Smooth muscle cell (in vitro differentiated cells): ENCODE data around the gene FBXO5. TPM values are rescaled to one million over a fixed set of nuclear protein-coding genes. Genes with fewer than 3 reads are reported as not detected.
A peak's percentile ranks its signal among the peaks of the same experiment; 100 is the strongest.
"Not testable (repeated sequence)": the region's sequence is repeated elsewhere in the genome, so short reads cannot be mapped to it uniquely, and the experiment has no call there.

Source experiments
- DNase-seq: peaks from one replicate; lab custom pipeline; 2025; ENCODE audit not compliant: unreplicated experiment; lab: John Stamatoyannopoulos, UW
- H2AFZ ChIP-seq: fragments of 200-600 bp; sonication (generic); 2 replicates; pipeline ENCODE4 v1.6.0; 2016; ENCODE audit warnings: antibody characterized with exemption, low read depth, mild to moderate bottlenecking
- H3F3A ChIP-seq: fragments of 200-600 bp; sonication (generic); 2 replicates; pipeline ENCODE4 v1.6.0; 2017; ENCODE audit warnings: antibody characterized with exemption, low read depth
- H3K27ac ChIP-seq: fragments of 200-600 bp; sonication (generic); 2 replicates; pipeline ENCODE4 v1.5.1; 2016; ENCODE audit warnings: low read depth, mild to moderate bottlenecking
- H3K27me3 ChIP-seq: fragments of 200-600 bp; sonication (generic); 2 replicates; pipeline ENCODE4 v1.6.1; 2016; ENCODE audit warnings: low read depth, mild to moderate bottlenecking
- H3K36me3 ChIP-seq: fragments of 200-600 bp; sonication (generic); 2 replicates; pipeline ENCODE4 v1.5.1; 2016; ENCODE audit warnings: low read depth
- H3K4me1 ChIP-seq: fragments of 200-600 bp; sonication (generic); 2 replicates; pipeline ENCODE4 v1.5.1; 2016; ENCODE audit warnings: low read depth
- H3K4me2 ChIP-seq: fragments of 200-600 bp; sonication (generic); 2 replicates; pipeline ENCODE4 v1.6.0; 2016; ENCODE audit warnings: mild to moderate bottlenecking
- H3K4me3 ChIP-seq: fragments of 200-600 bp; sonication (generic); 2 replicates; pipeline ENCODE4 v1.5.1; 2016; ENCODE audit warnings: mild to moderate bottlenecking
- H3K79me2 ChIP-seq: fragments of 200-600 bp; sonication (generic); 2 replicates; pipeline ENCODE4 v1.6.0; 2016; ENCODE audit warnings: low read depth, mild to moderate bottlenecking
- H3K9ac ChIP-seq: fragments of 200-600 bp; sonication (generic); 2 replicates; pipeline ENCODE4 v1.6.0; 2016; ENCODE audit warnings: low read depth
- H3K9me3 ChIP-seq: fragments of 200-600 bp; sonication (generic); replicated peaks from 2 replicates; pipeline ENCODE4 v1.5.1; 2016; ENCODE audit warnings: low read depth
- H4K20me1 ChIP-seq: fragments of 200-600 bp; sonication (generic); 2 replicates; pipeline ENCODE4 v1.6.0; 2016; ENCODE audit warnings: low read depth
- WGBS: methylation state at CpG from one replicate; pipeline ENCODE4 v1.1.7; 2016; ENCODE audit warnings: low lambda C conversion rate; 5-methylcytosine and 5-hydroxymethylcytosine counted together
- polyA plus RNA-seq: library from polyadenylated mRNA; unstranded; fragments of >200 nt; fragmentation: Nextera tagmentation; extraction: Ambion mirVana; gene quantifications from 2 replicates; pipeline ENCODE4 v1.2.1, GENCODE V29; 2016
- total RNA-seq: library from RNA; depleted of rRNA; stranded (reverse); fragments of >200 nt; gene quantifications from 2 replicates; pipeline ENCODE4 v1.2.3, GENCODE V29; 2014
- TF ChIP-seq, protein P1 (sequence below): fragments of 200-600 bp; sonication (generic); IDR thresholded peaks from 2 replicates; pipeline ENCODE4 v1.5.1; 2017; ENCODE audit warnings: borderline replicate concordance, mild to moderate bottlenecking, antibody characterized with exemption; ENCODE audit not compliant: insufficient read depth, poor library complexity, severe bottlenecking

Gene FBXO5
- total and polyA plus RNA-seq, 2 experiments from 2014 or later, result 8.0 to 10.7 TPM

GRCh38 chr6:153002613-153003365, 19.9 kb upstream of the FBXO5 start, which contains the start of gene MTRF1L:
TSS of gene MTRF1L (minus strand) at chr6:153002709. CDS start at chr6:153002685, 24 bp downstream.
- DNase-seq, result peak; percentile 70
- H2AFZ ChIP-seq, result peak within 1 kb of the TSS; percentile 87
- H3K4me3 ChIP-seq, result peak within 1 kb of the TSS; percentile 99
- TF ChIP-seq, protein P1, sequence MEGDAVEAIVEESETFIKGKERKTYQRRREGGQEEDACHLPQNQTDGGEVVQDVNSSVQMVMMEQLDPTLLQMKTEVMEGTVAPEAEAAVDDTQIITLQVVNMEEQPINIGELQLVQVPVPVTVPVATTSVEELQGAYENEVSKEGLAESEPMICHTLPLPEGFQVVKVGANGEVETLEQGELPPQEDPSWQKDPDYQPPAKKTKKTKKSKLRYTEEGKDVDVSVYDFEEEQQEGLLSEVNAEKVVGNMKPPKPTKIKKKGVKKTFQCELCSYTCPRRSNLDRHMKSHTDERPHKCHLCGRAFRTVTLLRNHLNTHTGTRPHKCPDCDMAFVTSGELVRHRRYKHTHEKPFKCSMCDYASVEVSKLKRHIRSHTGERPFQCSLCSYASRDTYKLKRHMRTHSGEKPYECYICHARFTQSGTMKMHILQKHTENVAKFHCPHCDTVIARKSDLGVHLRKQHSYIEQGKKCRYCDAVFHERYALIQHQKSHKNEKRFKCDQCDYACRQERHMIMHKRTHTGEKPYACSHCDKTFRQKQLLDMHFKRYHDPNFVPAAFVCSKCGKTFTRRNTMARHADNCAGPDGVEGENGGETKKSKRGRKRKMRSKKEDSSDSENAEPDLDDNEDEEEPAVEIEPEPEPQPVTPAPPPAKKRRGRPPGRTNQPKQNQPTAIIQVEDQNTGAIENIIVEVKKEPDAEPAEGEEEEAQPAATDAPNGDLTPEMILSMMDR, result no peak
- H3K4me2 ChIP-seq, result peak within 1 kb of the TSS; percentile 100
- H3K9me3 ChIP-seq, result no peaks in the 10 kb centered on the region
- peak within 1 kb of the TSS; percentile 92 for H3K9ac ChIP-seq
- H3K36me3 ChIP-seq, result peaks cover 9% of the 10 kb centered on the region
- H3K79me2 ChIP-seq, result peaks cover 61% of the 10 kb centered on the region
- H3K27ac ChIP-seq, result peak within 1 kb of the TSS; percentile 65
- peaks cover 30% of the 10 kb centered on the region for H3K4me1 ChIP-seq
- H3K27me3 ChIP-seq, result no peaks in the 10 kb centered on the region
- peaks cover 41% of the 10 kb centered on the region for H4K20me1 ChIP-seq
- H3F3A ChIP-seq, result no peaks in the 10 kb centered on the region
- WGBS, result 1% methylated on average over 50 of the region's 52 CpGs

DNA sequence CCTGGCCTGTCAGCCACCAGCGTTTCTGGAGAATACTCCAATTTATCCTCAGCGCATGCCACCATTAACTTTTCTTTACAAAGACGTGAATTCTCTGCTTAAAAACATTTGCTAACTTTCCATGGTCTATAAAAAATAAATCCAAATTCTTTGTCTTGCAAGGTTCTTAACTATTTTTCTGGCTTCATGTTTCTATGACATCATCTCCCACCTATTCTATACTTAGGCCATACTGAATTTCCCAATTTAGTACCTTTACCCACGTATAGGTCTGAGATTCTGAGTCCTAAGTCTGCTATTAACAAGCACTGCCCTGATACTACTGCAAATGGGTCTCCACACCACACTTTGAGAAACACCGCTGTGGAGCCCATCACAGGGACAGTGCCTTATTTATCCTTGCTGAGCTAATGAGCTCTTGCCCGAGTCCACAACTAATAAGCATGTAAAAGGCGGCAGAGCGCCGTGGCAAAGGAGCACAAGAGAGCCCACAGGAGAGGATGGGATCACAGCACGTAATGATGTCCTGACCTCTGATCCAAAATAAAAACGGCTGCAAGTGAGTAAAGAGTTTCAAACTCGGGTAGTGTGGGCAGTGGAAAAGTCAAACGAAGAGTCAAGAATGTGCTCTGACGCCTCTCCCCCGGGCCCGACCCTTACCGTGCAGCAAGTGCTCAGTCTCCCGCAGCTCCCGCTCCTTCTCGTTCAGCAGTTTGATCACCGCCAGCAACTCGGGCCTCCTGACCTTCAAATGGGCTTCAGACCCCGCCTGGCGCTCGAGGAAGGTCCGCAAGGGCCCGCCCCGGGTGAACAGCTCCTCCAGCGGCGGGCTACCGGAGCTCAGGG, 19.1 kb upstream of the FBXO5 start:
- Histone ChIP-seq H3K36me3 (peaks cover 11% of the 10 kb centered on the region), H3K4me2 (peak overlapping the region; percentile 100), H3K79me2 (peaks cover 68% of the 10 kb centered on the region), H3K4me3 (peak overlapping the region; percentile 99), H3K9me3 (no peaks in the 10 kb centered on the region), H2AFZ (peak overlapping the region; percentile 87), H3K4me1 (peaks cover 30% of the 10 kb centered on the region), H4K20me1 (peaks cover 46% of the 10 kb centered on the region), H3K9ac (peak overlapping the region; percentile 92), H3K27ac (peak overlapping the region; percentile 65), H3F3A (no peaks in the 10 kb centered on the region), H3K27me3 (no peaks in the 10 kb centered on the region)
- no peak for DNase-seq
- WGBS, result 5% methylated on average over 18 of the region's 31 CpGs
- TF ChIP-seq, protein P1, result no peak

DNA sequence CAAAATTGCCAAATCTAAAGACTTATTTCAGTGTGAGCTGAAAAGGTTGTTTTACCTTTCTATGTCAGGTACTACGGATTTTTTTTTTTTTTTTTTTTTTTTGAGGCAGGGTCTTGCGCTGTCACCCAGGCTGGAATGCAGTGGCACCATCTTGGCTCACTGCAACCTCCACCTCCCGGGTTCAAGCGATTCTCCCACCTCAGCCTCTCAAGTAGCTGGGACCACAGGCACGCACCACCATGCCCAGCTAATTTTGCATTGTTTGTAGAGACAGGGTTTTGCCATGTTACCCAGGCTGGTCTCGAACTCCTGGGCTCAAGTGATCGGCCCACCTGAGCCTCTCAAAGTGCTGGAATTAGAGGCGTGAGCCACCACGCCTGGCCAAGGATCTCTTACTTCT, 17.9 kb upstream of the FBXO5 start:
- not testable (repeated sequence) for H3K9me3 ChIP-seq, H2AFZ ChIP-seq, H3F3A ChIP-seq, H3K27me3 ChIP-seq, DNase-seq
- WGBS, result 92% methylated on average over 9 of the region's 9 CpGs
- H3K36me3 ChIP-seq, result peaks cover 18% of the 10 kb centered on the region
- peak overlapping the region; percentile 65 for H3K27ac ChIP-seq
- peaks cover 58% of the 10 kb centered on the region for H4K20me1 ChIP-seq
- peak overlapping the region; percentile 100 for H3K4me2 ChIP-seq
- peak overlapping the region; percentile 92 for H3K9ac ChIP-seq
- peaks cover 30% of the 10 kb centered on the region for H3K4me1 ChIP-seq
- H3K79me2 ChIP-seq, result peaks cover 80% of the 10 kb centered on the region
- peak overlapping the region; percentile 99 for H3K4me3 ChIP-seq

- no peak overlapping the region for H2AFZ ChIP-seq
- peaks cover 81% of the 10 kb centered on the region for H3K79me2 ChIP-seq
- no peak overlapping the region for H3K4me3 ChIP-seq
- H3K4me2 ChIP-seq, result peak overlapping the region; percentile 100
- TF ChIP-seq, protein P1, result no peak
- peaks cover 63% of the 10 kb centered on the region for H4K20me1 ChIP-seq
- no peaks in the 10 kb centered on the region for H3K27me3 ChIP-seq
- H3K9ac ChIP-seq, result no peak overlapping the region
- no peak overlapping the region for H3K27ac ChIP-seq
- peaks cover 18% of the 10 kb centered on the region for H3K36me3 ChIP-seq
- H3F3A ChIP-seq, result no peaks in the 10 kb centered on the region
- no peak for DNase-seq
- peaks cover 30% of the 10 kb centered on the region for H3K4me1 ChIP-seq
- no peaks in the 10 kb centered on the region for H3K9me3 ChIP-seq
Measured at GRCh38 chr6:153000243-153000642, 17.4 kb upstream of the FBXO5 start.

- DNase-seq, H2AFZ ChIP-seq, H3F3A ChIP-seq, H3K27me3 ChIP-seq, H3K9me3 ChIP-seq, H3K9ac ChIP-seq, H3K4me3 ChIP-seq, H3K27ac ChIP-seq: not testable (repeated sequence)
- H4K20me1 ChIP-seq, result peaks cover 68% of the 10 kb centered on the region
- 91% methylated on average over 2 of the region's 2 CpGs for WGBS
- peaks cover 83% of the 10 kb centered on the region for H3K79me2 ChIP-seq
- peaks cover 18% of the 10 kb centered on the region for H3K36me3 ChIP-seq
- H3K4me1 ChIP-seq, result peaks cover 30% of the 10 kb centered on the region
- peak overlapping the region; percentile 100 for H3K4me2 ChIP-seq
Measured at GRCh38 chr6:152999538-152999937, 16.7 kb upstream of the FBXO5 start.
